ENCODE data around the gene ACACA.

ACACA gene

DNA sequence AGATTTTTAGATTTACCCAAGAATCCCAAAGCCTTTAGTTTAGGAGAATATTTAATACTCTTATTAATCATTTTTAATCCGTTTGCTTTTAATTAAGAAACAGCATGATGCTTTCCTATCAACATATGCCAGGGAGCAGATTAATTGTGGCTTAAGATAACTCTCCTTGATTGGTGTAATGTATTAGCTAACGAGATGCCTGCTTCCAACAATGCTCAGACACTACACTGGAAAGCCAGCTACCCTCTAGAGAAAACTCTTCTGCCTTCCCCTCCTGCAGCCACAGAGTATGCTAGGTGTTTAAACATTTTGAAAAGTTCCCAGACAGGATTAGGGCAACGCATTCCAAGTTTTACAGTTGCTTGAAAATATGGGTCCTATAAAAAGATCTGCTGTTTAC lies 315.7 kb downstream of the ACACA start:
- no peak for TF ChIP-seq CTCF (IDR thresholded peaks at IDR 0.05; ENCODE audit: insufficient read depth, low read length, poor library complexity, severe bottlenecking)
- no peaks in the 10 kb centered on the region for H3K27me3 ChIP-seq (replicated peaks; ENCODE audit: control insufficient read depth, insufficient read depth, low read length)
- no peak overlapping the region for H3K4me3 ChIP-seq (replicated peaks; ENCODE audit: low read depth, low read length)
- peaks cover 19% of the 10 kb centered on the region for H3K36me3 ChIP-seq (ENCODE audit: control insufficient read depth, insufficient read depth, low read length)
- no peak for DNase-seq (ENCODE audit: extremely low read depth, insufficient read length)

DNA sequence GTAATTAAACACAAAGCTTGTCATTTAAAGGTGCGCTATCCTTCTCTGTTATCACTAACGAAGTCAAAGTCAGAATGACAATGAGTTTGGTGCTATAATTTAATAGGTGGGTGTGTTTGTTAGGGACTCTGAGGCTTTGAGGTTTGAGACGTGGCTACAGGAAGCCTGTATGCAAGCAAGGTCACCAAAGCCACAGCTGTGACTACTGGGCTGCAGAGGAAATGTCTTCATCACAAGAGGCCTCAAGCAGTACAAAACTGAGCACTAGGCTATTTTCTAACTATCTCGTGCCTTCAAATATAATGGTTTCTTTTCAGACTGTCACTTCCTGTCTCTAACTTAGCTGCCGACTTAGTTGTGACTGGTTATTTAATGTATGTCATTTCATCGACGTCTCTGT lies 316.7 kb downstream of the ACACA start:
- H3K4me3 ChIP-seq (replicated peaks; ENCODE audit: low read depth, low read length), result no peak overlapping the region
- H3K36me3 ChIP-seq (ENCODE audit: control insufficient read depth, insufficient read depth, low read length), result peaks cover 18% of the 10 kb centered on the region
- H3K27me3 ChIP-seq (replicated peaks; ENCODE audit: control insufficient read depth, insufficient read depth, low read length), result no peaks in the 10 kb centered on the region
- DNase-seq (ENCODE audit: extremely low read depth, insufficient read length), result no peak
- no peak for TF ChIP-seq CTCF (IDR thresholded peaks at IDR 0.05; ENCODE audit: insufficient read depth, low read length, poor library complexity, severe bottlenecking)

- no peak for TF ChIP-seq CTCF (IDR thresholded peaks at IDR 0.05; ENCODE audit: insufficient read depth, low read length, poor library complexity, severe bottlenecking)
These were observed 317.7 kb downstream of the ACACA start for GRCh38 chr17:37088913-37089312.

DNA sequence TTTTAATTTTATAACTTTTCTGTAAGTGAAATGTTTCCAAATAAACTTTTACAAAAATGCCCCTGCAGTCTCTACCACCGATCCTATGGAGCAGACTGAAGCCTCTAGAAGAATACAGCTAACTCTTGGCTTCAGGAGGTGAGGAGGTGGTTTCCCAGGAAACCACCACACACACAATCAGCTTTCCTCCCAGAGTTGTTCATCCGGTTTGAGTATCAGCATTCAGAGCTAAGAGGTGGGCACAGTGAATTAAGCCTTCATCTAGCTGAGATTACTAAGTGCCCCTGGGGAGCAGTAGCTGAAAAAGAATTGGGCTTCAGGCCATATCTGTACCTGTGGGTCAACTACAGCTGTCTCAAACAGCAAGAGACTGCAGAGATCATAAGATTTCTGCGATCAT lies 318.2 kb downstream of the ACACA start:
- TF ChIP-seq CTCF (IDR thresholded peaks at IDR 0.05; ENCODE audit: insufficient read depth, low read length, poor library complexity, severe bottlenecking), result no peak
- DNase-seq (ENCODE audit: extremely low read depth, insufficient read length), result no peak
- Histone ChIP-seq H3K4me3 (replicated peaks; ENCODE audit: low read depth, low read length) (no peak overlapping the region), H3K36me3 (ENCODE audit: control insufficient read depth, insufficient read depth, low read length) (peaks cover 13% of the 10 kb centered on the region), H3K27me3 (replicated peaks; ENCODE audit: control insufficient read depth, insufficient read depth, low read length) (no peaks in the 10 kb centered on the region)

More at GRCh38 chr17:37088913-37089312, 317.7 kb downstream of the ACACA start:
- peaks cover 13% of the 10 kb centered on the region for H3K36me3 ChIP-seq (ENCODE audit: control insufficient read depth, insufficient read depth, low read length)
- no peaks in the 10 kb centered on the region for H3K27me3 ChIP-seq (replicated peaks; ENCODE audit: control insufficient read depth, insufficient read depth, low read length)
- DNase-seq (ENCODE audit: extremely low read depth, insufficient read length), result no peak
- no peak overlapping the region for H3K4me3 ChIP-seq (replicated peaks; ENCODE audit: low read depth, low read length)

DNA sequence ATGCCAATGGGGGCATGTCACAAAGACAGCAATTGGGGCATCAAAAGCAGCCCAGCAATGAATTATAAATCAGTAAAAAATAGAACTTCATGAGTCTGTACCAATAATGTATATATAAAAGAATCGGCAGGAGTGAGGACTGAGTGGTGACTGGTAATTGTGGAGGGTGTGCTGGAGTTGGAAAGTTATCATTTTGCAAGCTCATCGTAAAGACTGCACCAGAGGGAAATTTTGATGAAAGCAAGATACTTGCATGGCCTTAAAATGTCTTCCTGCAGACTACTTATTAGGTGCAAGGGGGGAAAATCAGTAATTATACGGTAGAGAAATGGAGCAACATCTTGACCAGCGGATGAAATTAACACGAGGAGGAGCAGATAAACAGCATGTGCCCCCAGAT lies 319.0 kb downstream of the ACACA start:
- H3K27me3 ChIP-seq (replicated peaks; ENCODE audit: control insufficient read depth, insufficient read depth, low read length), result no peaks in the 10 kb centered on the region
- H3K36me3 ChIP-seq (ENCODE audit: control insufficient read depth, insufficient read depth, low read length), result peaks cover 12% of the 10 kb centered on the region
- DNase-seq (ENCODE audit: extremely low read depth, insufficient read length), result no peak
- no peak overlapping the region for H3K4me3 ChIP-seq (replicated peaks; ENCODE audit: low read depth, low read length)
- no peak for TF ChIP-seq CTCF (IDR thresholded peaks at IDR 0.05; ENCODE audit: insufficient read depth, low read length, poor library complexity, severe bottlenecking)

DNA sequence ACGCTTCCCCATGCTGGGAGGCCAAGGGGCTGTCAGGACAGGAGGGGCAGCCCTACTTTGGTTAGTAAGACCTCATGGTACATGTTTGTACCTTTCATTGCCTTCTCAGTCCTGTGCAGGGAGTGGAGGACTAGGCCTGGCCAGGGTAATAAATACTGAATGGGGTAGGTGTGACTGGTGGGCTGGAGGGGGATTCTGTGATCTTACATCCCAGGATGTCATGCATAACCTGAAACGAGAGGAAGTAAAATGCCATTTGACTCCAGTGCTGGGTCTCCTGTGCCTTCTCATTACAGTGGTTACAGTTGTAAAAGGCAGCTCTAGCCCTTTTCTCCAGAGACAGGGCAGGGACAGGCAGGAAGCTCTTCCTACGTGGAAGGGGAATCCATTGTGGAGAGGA lies 319.7 kb downstream of the ACACA start:
- no peak for TF ChIP-seq CTCF (IDR thresholded peaks at IDR 0.05; ENCODE audit: insufficient read depth, low read length, poor library complexity, severe bottlenecking)
- H3K4me3 ChIP-seq (replicated peaks; ENCODE audit: low read depth, low read length), result no peak overlapping the region
- no peak for DNase-seq (ENCODE audit: extremely low read depth, insufficient read length)
- peaks cover 12% of the 10 kb centered on the region for H3K36me3 ChIP-seq (ENCODE audit: control insufficient read depth, insufficient read depth, low read length)
- no peaks in the 10 kb centered on the region for H3K27me3 ChIP-seq (replicated peaks; ENCODE audit: control insufficient read depth, insufficient read depth, low read length)

All from GM06990 (cell line).